H7 (cell line): ENCODE data around the gene PRKCH. TPM values are rescaled to one million over a fixed set of nuclear protein-coding genes. Genes with fewer than 3 reads are reported as not detected.

ENCODE experiments used
- DNase-seq: peaks from one replicate; pipeline ENCODE4 v3.0.0; 2012
- H3K27me3 ChIP-seq: 2 replicates; pipeline ENCODE4 v1.6.0; 2011; ENCODE audit warnings: mild to moderate bottlenecking, low read length; ENCODE audit not compliant: control insufficient read depth, insufficient read depth
- H3K36me3 ChIP-seq: replicated peaks from 2 replicates; pipeline ENCODE4 v1.5.1; 2011; ENCODE audit warnings: low read length; ENCODE audit not compliant: control insufficient read depth, insufficient read depth
- H3K4me3 ChIP-seq: 2 replicates; pipeline ENCODE4 v1.5.1; 2011; ENCODE audit warnings: low read depth, mild to moderate bottlenecking, control low read depth, low read length, moderate library complexity; ENCODE audit not compliant: insufficient read depth
- total RNA-seq: library from RNA; depleted of rRNA; stranded (reverse); fragments of >200 nt; shearing (Covaris generic); gene quantifications from 2 replicates; pipeline ENCODE4 v1.2.3, GENCODE V29; 2014

The PRKCH gene
- total RNA-seq, 1 experiment from 2014 or later, result 6.3 TPM

- Histone ChIP-seq H3K36me3 (no peaks in the 10 kb centered on the region), H3K4me3 (no peak overlapping the region), H3K27me3 (no peaks in the 10 kb centered on the region; the same call in 1 of the 2 replicates)
- no peak for DNase-seq
Observed at GRCh38 chr14:61510736-61511557, 189.6 kb downstream of the PRKCH start.

- no peaks in the 10 kb centered on the region for H3K36me3 ChIP-seq
Observed at GRCh38 chr14:61511558-61511948, 190.2 kb downstream of the PRKCH start.

DNA sequence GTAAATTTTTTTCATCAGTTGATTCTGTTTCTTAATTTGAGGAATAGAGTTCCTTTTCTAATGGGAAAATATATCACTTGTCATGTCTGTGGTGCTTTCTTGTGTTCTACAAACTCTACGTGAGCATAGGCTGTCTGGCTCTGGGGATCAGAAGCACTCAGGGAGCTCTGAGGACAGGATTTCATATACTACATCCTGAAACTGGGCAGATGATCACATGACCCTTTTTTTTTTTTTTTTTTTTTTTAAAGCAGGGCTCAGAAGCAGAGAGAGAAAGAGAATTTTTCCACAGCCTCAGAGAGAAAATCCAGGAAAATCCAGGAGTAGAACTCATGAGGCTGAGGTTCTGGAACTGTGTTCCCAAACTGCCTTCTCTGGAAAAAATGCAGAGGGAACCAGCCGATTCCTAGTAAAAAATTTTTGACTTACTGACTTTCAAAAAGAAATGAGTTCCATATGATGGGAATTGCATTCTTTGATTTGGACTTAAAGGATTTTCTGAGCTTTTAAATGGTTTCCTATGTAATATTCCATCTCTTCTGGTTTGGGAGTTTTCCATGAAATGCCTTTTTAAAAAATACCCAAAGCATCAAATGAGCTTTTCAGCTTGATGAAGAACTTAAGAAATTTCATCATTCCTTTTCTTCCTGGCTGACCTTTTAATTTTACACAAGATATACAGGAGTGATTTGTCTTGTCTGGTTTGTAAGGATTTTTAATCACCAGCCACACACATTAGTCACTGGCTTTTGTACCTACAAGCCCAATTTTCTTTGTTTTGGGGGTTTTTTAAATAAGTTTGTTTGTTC lies 190.9 kb downstream of the PRKCH start:
- Histone ChIP-seq H3K4me3 (no peak overlapping the region), H3K36me3 (no peaks in the 10 kb centered on the region), H3K27me3 (no peaks in the 10 kb centered on the region; the same call in 1 of the 2 replicates)
- no peak for DNase-seq

More at GRCh38 chr14:61511558-61511948, 190.2 kb downstream of the PRKCH start:
- DNase-seq, result no peak
- Histone ChIP-seq H3K4me3 (no peak overlapping the region), H3K27me3 (no peaks in the 10 kb centered on the region; the same call in 1 of the 2 replicates)

DNA sequence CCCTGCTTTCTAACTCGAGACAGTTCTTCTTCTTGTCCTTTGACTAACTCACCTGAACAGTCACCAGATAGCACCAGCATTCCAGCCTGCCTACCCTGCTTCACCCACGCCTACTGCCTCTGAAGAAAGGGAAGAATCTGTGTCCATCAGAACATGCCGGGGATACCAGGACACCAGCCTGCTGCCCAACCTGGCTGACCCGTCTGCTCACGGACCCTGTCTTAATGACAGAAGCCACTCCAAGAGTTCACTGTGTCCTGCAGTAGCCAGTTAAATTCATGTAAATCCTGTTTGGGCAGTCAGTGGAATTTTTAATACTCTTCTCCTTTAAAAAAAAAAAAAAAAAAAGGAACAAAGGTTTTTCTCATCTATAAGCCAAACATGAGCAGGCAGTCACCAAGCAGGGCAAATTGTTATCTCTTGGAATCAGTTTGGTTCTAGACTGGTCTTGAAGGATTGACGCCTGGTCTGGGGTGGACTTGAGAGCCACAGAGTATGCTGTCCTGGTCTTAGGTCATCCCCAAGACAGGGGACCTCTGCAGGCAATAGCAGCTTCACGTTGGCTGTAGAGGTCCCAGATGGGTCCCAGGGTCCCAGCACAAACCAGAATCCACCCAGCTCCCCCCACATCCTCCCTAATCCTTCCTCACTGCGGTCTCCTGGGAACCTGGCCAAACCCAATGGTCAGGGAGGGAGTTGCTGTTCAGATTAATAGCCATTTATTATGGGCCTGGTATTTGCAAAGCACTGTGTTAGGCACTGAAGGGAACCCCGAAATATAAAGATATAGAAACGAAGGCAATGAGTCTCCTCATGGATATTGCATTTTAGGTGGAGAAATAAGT lies 192.8 kb downstream of the PRKCH start:
- Histone ChIP-seq H3K27me3 (no peaks in the 10 kb centered on the region), H3K36me3 (no peaks in the 10 kb centered on the region), H3K4me3 (no peak overlapping the region)
- DNase-seq, result no peak

GRCh38 chr14:61514927-61515326 lies 193.5 kb downstream of the PRKCH start:
- Histone ChIP-seq H3K27me3 (no peaks in the 10 kb centered on the region), H3K36me3 (no peaks in the 10 kb centered on the region), H3K4me3 (no peak overlapping the region)
- DNase-seq, result no peak

DNA sequence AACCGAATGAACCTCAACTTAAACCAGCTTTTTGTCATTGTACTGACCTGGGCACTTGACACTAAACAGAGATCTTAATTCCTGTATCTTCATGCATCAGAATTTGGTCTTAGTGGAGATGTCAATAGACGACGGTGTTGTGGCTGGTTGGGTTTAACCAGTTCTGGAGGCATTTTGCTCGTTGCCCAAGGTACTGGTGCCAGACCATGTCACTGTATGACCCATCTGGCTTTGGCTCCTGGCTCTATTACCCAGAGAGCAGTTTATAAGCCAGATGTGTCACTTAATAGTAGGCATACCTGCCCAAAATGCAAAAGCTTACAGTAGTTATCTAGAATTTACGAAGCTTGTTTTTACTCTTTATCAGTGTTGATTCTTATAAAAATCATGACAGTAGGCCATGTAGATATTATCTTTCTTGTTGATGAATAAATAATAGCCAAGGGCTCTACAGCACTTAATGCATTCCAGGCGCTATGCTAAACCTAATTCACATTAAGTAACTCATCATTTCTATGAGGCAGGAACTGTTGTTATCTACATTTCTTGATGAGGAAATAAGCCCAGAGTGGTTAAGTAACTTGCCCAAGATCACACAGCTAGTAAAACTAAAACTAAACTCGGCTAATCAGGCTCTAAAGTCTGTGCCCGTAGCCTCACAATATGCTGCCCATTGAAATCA lies 194.2 kb downstream of the PRKCH start:
- Histone ChIP-seq H3K36me3 (no peaks in the 10 kb centered on the region), H3K27me3 (no peaks in the 10 kb centered on the region), H3K4me3 (no peak overlapping the region)
- DNase-seq, result no peak

DNA sequence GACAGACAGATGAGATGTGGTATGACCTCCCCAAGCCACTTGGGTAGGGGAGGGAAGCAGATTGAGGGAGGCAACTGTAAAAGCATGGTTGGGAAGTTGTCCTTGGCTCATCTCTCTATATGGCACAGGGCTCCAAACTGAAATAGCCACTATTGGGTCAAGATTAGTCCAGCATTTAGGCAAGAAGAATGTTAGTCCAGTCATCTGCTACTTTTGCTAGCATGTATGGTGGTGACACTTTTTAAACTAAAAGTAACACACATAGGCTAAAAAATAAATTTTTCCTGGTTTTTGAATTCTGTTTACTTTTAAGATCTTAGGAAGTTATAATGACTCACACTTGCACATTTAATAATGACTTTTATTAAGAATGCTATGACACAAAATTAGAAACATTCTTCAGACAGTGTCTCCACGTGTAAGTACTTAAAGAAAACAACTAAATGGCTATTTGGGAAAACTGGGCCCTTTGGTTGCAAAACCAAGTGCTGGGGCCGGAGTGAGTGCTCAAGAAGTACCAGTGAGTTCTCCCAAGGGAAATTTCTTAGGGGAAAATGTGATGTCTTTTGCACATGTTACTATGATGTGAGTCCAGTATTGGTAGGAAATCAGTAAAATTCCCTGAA lies 194.9 kb downstream of the PRKCH start:
- no peaks in the 10 kb centered on the region for H3K27me3 ChIP-seq
- DNase-seq, result no peak
- H3K36me3 ChIP-seq, result no peaks in the 10 kb centered on the region
- no peak overlapping the region for H3K4me3 ChIP-seq

GRCh38 chr14:61516964-61517653 lies 195.7 kb downstream of the PRKCH start:
- H3K4me3 ChIP-seq, result no peak overlapping the region
- H3K27me3 ChIP-seq, result no peaks in the 10 kb centered on the region
- H3K36me3 ChIP-seq, result no peaks in the 10 kb centered on the region
- DNase-seq, result no peak

DNA sequence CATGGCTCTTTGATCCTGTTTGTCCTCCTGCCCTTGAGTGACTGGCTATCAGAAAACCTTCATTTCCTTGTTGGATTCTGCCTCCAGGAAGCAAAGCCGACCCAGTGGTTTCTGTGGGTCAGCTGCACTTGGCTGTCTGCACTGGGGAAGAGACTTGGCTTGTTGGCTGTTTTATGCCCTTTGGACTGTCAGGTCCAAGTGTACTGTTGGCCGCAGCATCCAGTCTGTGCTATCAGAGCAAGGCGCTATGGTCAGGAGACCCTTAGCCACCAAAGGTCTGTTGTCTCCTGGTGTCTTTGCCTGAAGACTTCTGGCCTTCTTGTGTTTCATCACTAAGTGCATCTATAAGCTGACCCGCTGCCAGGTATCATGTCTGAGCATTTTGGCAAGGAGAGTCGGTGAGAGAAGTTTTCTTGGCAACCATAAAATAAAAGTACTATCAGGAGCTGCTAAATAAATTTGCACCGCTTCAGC lies 196.6 kb downstream of the PRKCH start:
- H3K27me3 ChIP-seq, result no peaks in the 10 kb centered on the region
- H3K36me3 ChIP-seq, result no peaks in the 10 kb centered on the region
- DNase-seq, result no peak
- H3K4me3 ChIP-seq, result no peak overlapping the region

- H3K27me3 ChIP-seq, result no peaks in the 10 kb centered on the region
- no peak for DNase-seq
- no peak overlapping the region for H3K4me3 ChIP-seq
- no peaks in the 10 kb centered on the region for H3K36me3 ChIP-seq
Observed at GRCh38 chr14:61518403-61518802, 197.0 kb downstream of the PRKCH start.

GRCh38 chr14:61519106-61519505 lies 197.7 kb downstream of the PRKCH start:
- Histone ChIP-seq H3K4me3 (no peak overlapping the region), H3K36me3 (no peaks in the 10 kb centered on the region), H3K27me3 (no peaks in the 10 kb centered on the region)
- DNase-seq, result no peak

GRCh38 chr14:61519735-61520134 lies 198.4 kb downstream of the PRKCH start:
- Histone ChIP-seq H3K36me3 (no peaks in the 10 kb centered on the region), H3K4me3 (no peak overlapping the region), H3K27me3 (no peaks in the 10 kb centered on the region)
- no peak for DNase-seq

- H3K27me3 ChIP-seq, result no peaks in the 10 kb centered on the region
- no peak overlapping the region for H3K4me3 ChIP-seq
- no peak for DNase-seq
- no peaks in the 10 kb centered on the region for H3K36me3 ChIP-seq
Observed at GRCh38 chr14:61520576-61520975, 199.2 kb downstream of the PRKCH start.
